GM19397 (cell line): ENCODE data around the gene RFXANK.
A peak's percentile ranks its signal among the peaks of the same experiment; 100 is the strongest.
"Not testable (repeated sequence)": the region's sequence is repeated elsewhere in the genome, so short reads cannot be mapped to it uniquely, and the experiment has no call there.

Experiments used
- ATAC-seq: cut with Tn5 transposase; IDR thresholded peaks from one replicate; pipeline ENCODE4 v1.9.1; 2021; ENCODE audit warnings: mild to moderate bottlenecking, moderate library complexity; ENCODE audit not compliant: unreplicated experiment

RFXANK gene

GRCh38 chr19:19169236-19170052, 22.6 kb upstream of the RFXANK start:
- no peak for ATAC-seq

GRCh38 chr19:19170053-19170872, 21.8 kb upstream of the RFXANK start, which contains the start of gene MEF2B:
Gene MEF2B, minus strand, starts transcription at chr19:19170263. Its CDS starts 19,528 bp downstream, at chr19:19150735.
- ATAC-seq: peak; percentile 92

GRCh38 chr19:19170873-19171672, 21.0 kb upstream of the RFXANK start:
- ATAC-seq: no peak

GRCh38 chr19:19171821-19172532, 20.1 kb upstream of the RFXANK start:
- no peak for ATAC-seq

GRCh38 chr19:19173243-19173642, 18.8 kb upstream of the RFXANK start:
- ATAC-seq: not testable (repeated sequence)

DNA sequence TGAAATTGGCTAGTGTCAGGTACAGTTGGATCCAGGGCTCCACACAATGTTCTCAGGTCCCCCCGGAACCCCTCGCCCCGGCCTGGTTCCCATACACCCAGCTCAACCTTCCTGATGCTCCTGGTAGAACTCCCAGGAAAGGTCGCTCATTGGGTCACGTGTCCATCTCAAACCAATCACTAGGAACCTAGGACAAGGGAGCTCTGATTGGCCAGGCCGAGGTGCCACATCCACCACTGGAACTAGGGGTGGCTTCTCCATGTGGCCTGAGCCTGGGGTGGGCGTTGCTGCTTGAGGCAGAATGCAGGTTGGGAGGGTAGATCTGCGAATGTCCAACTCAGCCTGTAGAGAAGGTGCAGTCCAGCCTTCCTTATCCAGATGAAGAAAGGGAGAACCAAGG, 15.1 kb upstream of the RFXANK start:
- ATAC-seq: no peak

DNA sequence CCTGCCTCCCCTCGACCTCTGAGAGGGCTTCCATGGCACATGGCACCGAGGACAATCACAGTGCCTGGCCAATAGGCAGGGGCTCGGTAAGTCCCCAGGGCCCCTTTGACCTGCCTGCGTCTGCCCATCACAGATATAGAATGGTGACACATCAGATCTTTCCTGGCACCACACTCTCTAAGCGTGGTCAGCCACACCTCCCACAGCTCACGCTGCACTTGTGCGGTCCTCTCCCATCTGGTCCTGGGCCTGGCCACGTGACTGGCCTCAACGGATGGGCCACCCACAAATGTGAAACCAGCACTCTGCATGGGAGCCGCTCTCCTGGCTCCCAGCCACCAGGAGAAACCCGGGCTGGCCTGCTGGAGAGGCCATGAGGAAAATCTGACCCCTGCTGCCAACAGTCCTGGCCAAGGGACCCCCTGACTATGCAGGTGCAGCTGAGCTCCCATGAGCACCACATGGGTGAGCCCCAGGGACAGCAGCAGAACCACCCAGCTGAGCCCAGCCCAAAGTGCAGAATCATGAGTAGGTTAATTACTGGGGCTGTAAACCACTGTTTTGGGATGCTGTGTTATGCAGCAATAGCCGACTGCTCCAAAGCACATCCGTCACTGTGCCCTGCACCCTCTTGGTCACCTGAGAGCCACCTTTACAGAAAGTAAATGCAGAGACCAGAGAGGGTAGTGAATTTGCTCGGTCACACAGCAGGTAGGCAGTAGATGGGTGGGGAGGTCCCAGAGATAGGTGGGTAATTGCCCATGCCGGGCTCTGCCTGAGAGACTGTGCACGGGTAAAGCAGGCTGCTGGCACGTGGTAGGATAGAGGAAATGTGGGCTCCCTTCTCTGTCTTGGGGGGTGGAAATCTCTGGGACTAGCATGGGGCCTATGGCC, 12.3 kb upstream of the RFXANK start:
- ATAC-seq: no peak

DNA sequence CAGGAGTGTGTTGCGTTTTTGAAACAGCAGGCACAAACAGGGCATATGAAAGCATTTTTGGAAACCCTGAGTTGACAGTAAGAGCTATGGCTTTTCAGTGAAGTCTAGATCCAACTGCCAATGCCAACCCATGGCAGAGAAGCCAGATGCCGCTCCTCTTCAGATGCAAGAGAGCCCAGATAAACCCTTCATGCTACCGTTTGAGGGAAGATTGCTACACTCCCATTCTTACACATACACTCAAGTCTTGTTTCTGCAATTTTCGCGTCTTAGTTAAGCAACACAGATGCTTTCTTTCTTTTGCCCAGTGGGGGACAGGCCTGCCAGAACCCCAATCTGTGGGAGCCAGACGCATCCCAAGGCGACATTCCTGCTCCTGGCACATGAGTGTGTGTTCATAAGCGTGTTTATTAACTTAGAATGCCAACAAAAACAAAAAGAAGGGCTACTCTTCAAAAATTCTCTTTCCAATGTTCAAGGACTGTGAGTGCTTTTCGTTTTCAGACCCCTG, 10.5 kb upstream of the RFXANK start:
- ATAC-seq: no peak

DNA sequence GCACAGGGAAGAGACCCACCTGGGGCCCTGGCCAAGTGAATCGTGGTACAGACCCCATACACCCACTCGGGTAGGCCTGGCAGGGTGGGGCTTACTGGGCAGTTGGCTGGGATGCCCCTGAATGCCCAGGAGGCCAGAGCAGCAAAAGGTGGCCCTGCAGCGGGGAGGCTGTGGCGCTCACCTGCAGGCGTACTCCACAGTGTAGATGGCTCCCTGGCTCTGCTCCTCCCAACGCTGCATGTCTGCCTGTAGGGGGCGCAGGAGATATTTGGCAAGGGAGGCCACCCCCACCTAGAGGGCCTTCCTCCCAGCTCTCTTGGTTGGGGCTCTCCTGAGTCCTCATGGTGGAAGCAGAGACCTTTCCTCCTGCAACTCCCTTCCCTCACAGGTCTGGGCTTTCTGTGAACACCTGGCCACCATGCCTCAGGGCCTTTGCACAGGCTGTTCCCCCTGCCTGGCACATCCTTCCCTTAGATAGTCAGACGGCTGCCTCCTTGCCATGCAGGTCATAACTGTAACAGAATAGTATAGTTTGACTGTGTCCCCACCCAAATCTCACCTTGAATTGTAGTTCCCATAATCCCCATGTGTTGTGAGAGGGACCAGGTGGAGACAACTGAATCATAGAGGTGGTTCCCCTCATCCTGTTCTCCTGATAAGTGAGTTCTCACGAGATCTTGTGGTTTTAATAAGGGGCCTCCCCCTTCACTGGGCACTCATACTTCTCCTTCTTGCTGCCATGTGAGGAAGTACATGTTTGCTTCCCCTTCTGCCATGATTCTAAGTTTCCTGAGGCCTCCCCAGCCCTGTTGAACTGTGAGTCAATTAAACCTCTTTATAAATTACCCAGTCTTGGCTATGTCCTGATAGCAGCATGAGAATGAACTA, 6.0 kb upstream of the RFXANK start:
- ATAC-seq: no peak

GRCh38 chr19:19186742-19187141, 5.3 kb upstream of the RFXANK start:
- no peak for ATAC-seq

DNA sequence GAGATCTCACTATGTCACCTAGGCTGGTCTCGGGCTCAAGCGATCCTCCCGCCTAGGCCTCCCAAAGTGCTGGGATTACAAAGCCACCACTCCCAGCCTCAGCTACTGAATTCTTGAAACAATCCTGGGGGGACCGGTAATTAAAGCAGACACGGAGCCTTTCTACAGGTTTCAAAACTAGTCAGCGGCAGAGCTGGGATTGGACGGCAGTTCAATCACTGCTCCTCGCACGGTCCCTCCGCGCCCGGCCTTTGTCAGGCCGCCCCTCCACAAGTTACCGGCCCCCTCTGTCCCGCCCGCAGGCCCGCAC, 335 bp upstream of the RFXANK start:
- ATAC-seq: no peak

- ATAC-seq: no peak
Measured at GRCh38 chr19:19192910-19193423, 909 bp downstream of the RFXANK start.

- ATAC-seq: no peak
Measured at GRCh38 chr19:19193926-19194325, 1.9 kb downstream of the RFXANK start.

DNA sequence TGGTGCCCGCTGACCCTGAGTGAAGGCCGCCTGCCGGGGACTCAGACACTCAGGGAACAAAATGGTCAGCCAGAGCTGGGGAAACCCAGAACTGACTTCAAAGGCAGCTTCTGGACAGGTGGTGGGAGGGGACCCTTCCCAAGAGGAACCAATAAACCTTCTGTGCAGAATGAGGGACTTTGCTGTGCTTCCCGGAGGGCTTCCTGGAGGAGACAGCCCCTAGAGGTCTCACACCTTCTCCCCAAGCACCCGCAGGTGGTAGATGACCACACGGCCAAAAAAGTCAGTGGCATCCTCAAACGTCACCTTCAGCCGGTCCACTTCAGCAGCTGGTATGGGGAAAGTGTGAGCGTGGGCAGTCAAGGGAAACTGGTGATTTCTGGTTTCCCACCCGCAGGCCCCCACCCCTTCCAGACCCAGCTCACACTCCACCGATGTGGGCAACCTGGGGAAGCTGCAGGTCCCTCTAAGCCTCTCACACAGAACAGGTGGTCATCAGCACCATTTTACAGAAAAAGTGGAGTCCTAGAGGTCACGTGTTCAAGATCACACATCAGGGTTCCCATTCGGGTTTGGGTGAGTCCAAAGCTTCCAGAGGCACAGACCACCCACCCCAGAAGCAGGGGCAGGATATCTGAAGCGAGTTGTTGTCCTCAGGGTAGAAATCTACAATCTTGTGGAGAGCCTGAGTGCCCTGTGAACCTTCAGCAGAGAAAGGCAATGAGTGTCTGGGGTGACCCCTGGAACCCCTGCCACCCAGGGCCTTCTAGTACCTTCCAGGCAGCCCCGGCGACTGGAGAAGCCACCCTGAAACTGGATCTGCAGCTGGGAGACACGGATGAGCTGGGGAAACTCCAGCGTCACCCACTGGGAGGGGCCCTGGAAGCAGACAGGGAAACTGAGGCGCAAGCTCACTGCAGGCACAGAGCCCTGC, 9.9 kb downstream of the RFXANK start:
- no peak for ATAC-seq

DNA sequence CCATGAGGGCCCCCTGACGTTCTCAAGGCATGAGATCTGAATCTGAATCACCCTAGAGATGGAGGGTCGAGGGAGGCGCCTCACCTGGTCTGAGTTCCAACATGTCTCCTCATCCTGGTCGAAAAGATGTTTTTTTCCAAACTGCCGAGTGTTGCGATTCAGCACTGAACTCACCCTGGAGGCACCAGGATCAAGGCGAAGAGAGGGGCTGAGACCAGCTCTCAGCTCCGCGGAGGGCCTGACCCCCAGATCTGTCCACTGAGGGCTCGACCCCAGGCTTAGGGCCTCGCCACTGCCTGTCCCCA, 10.6 kb downstream of the RFXANK start:
- ATAC-seq: no peak

GRCh38 chr19:19203012-19203856, 11.2 kb downstream of the RFXANK start, which contains the start of gene NR2C2AP:
Gene NR2C2AP, minus strand, starts transcription at chr19:19203414. Its CDS starts 354 bp downstream, at chr19:19203060.
- ATAC-seq: peak; percentile 76
